HG03558 (cell line): Measurements from ENCODE around the gene DLX6.
"Not testable (repeated sequence)": the region's sequence is repeated elsewhere in the genome, so short reads cannot be mapped to it uniquely, and the experiment has no call there.

ENCODE experiments used
- ATAC-seq: cut with Tn5 transposase; IDR thresholded peaks from one replicate; pipeline ENCODE4 v1.9.1; 2021; ENCODE audit warnings: moderate number of reproducible peaks; ENCODE audit not compliant: unreplicated experiment; ENCODE audit errors: extremely low read depth

Gene DLX6

GRCh38 chr7:97021747-97022490, 16.6 kb downstream of the DLX6 start:
- no peak for ATAC-seq

- no peak for ATAC-seq
These were observed 17.3 kb downstream of the DLX6 start for GRCh38 chr7:97022491-97023306.

GRCh38 chr7:97024209-97025129, 19.1 kb downstream of the DLX6 start, which contains the start of gene DLX5:
TSS of gene DLX5 (minus strand) at chr7:97024831. CDS start at chr7:97024623, 208 bp downstream.
- no peak for ATAC-seq

- no peak for ATAC-seq
These were observed 19.8 kb downstream of the DLX6 start for GRCh38 chr7:97025130-97025499.

GRCh38 chr7:97025983-97026714, 20.8 kb downstream of the DLX6 start:
- no peak for ATAC-seq

GRCh38 chr7:97026715-97027426, 21.5 kb downstream of the DLX6 start:
- no peak for ATAC-seq

- no peak for ATAC-seq
These were observed 22.3 kb downstream of the DLX6 start for GRCh38 chr7:97027427-97028234.

GRCh38 chr7:97034213-97034852, 29.0 kb downstream of the DLX6 start:
- ATAC-seq = not testable (repeated sequence)

GRCh38 chr7:97039374-97040065, 34.2 kb downstream of the DLX6 start:
- no peak for ATAC-seq

- ATAC-seq = no peak
These were observed 37.9 kb downstream of the DLX6 start for GRCh38 chr7:97043281-97043680.
